Measurements from ENCODE around the gene STOML1. TPM values are rescaled to one million over a fixed set of nuclear protein-coding genes. Genes with fewer than 3 reads are reported as not detected.
"Not testable (repeated sequence)": the region's sequence is repeated elsewhere in the genome, so short reads cannot be mapped to it uniquely, and the experiment has no call there.

STOML1 gene
- total RNA-seq, 8 experiments from 2014 or later, result 7.7 to 31.4 (median 18.2) TPM

- in situ Hi-C loops (cut with MboI; ENCODE audit: low pct_unique_long_range_greater_than_20kb in 2 of 9, low sequenced_read_pairs in 9 of 9, unreplicated experiment in 9 of 9), result no loop called here
- 0 to 83% (median 65%) methylated on average over 1 to 6 of the region's 13 CpGs; no CpG with 5 or more reads in 3 of the 10 experiments for WGBS, 10 experiments
- ATAC-seq (replicated peaks in 6 of 8), result no peak
These were observed 47.6 kb downstream of the STOML1 start for GRCh38 chr15:73944161-73945129.

GRCh38 chr15:73942751-73943270, 49.3 kb downstream of the STOML1 start:
- ATAC-seq (replicated peaks in 6 of 8), result no peak
- H3K4me1 ChIP-seq (replicated peaks in 1 of 2), result peaks cover 25 to 30% of the 10 kb centered on the region in 2 donors
- no peak overlapping the region for H3K27ac ChIP-seq
- H3K4me3 ChIP-seq, result no peak overlapping the region
- WGBS, 10 experiments, result 50 to 100% (median 86%) methylated on average over 1 to 4 of the region's 6 CpGs; no CpG with 5 or more reads in 5 of the 10 experiments
- in situ Hi-C loops (cut with MboI; ENCODE audit: low pct_unique_long_range_greater_than_20kb in 2 of 9, low sequenced_read_pairs in 9 of 9, unreplicated experiment in 9 of 9), result no loop called here

More at GRCh38 chr15:73944161-73945129, 47.6 kb downstream of the STOML1 start:
- H3K4me1 ChIP-seq (replicated peaks in 1 of 2), result peaks cover 19 to 24% of the 10 kb centered on the region in 2 donors
- no peak overlapping the region for H3K4me3 ChIP-seq
- H3K27ac ChIP-seq, result peak overlapping the region in 1 of 2 donors; percentile 65

DNA sequence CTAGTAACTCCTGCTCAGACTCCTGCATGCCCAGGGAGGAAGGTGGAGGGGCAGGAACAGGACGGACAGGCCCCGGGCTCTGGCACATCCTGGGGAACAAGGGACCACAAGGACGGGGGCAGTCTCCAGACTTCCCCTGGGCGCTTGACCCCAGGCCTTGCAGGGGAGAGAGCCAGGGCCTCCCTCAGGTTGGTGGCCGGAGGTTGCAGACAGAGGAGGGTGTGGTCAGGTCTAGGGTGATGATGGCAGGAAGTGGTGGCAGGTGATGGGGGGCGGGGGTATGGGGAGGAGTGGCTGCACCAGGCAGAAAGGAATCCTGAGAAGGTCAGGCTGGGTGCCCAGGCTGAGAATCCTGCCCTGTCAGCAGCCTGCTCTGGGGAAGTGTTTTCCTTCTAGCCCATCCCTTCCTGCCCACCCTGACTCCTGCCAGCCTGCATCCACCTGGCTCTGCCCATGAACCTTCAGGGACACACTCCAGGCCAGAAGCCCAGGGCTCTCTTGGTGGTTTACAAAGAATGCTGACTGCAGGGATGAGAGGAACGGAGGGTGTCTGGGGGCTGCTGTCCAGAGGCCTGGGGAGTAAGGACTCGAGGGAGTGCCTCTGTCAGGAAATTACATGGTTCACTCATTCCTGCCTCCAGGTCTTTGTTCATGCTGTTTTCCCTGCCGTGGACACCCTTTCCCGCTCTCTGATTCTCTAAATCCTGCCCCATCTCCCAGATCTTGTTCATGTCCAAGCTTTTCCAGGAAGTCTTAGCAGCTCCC, 50.0 kb downstream of the STOML1 start:
- H3K27ac ChIP-seq, result no peak overlapping the region
- in situ Hi-C loops (cut with MboI; ENCODE audit: low pct_unique_long_range_greater_than_20kb in 2 of 9, low sequenced_read_pairs in 9 of 9, unreplicated experiment in 9 of 9), result no loop called here
- WGBS, 10 experiments, result 17 to 90% (median 72%) methylated on average over 1 to 3 of the region's 10 CpGs; no CpG with 5 or more reads in 4 of the 10 experiments

DNA sequence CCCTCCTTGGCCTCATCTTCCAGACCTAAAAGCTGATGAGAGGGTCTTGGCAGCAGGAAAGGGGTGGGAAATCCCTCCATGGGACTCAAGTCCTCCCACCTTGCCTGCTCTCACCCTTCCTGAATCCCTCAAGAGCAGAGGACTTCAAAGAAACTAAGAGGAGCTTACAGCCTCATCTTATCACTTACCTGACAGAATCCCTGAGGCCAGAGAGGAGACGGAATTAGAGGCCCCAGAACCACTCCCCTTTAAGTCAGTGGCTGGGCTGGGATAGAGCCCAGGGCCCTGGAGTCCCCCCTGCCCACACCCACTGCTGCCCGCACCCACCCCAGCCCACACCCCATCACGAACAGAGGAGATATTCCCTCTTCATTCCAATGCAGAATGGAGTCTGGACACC, 50.6 kb downstream of the STOML1 start:
- in situ Hi-C loops (cut with MboI; ENCODE audit: low pct_unique_long_range_greater_than_20kb in 2 of 9, low sequenced_read_pairs in 9 of 9, unreplicated experiment in 9 of 9), result no loop called here
- no CpG with 5 or more reads among the region's 3 CpGs for WGBS, 10 experiments
- Histone ChIP-seq H3K4me1 (replicated peaks in 1 of 2) (peaks cover 36 to 43% of the 10 kb centered on the region in 2 donors), H3K4me3 (no peak overlapping the region), H3K27ac (peak overlapping the region in 1 of 2 donors; percentile 52)
- no peak for ATAC-seq (replicated peaks in 6 of 8)

More for the DNA sequence above, 50.0 kb downstream of the STOML1 start:
- H3K4me3 ChIP-seq, result no peak overlapping the region
- ATAC-seq (replicated peaks in 6 of 8), result no peak
- H3K4me1 ChIP-seq (replicated peaks in 1 of 2), result peaks cover 30 to 37% of the 10 kb centered on the region in 2 donors

- peaks cover 40 to 47% of the 10 kb centered on the region in 2 donors for H3K4me1 ChIP-seq (replicated peaks in 1 of 2)
- WGBS, 10 experiments, result 88% methylated on average over 1 of the region's 1 CpG; no CpG with 5 or more reads in 9 of the 10 experiments
- H3K4me3 ChIP-seq, result no peak overlapping the region
- in situ Hi-C loops (cut with MboI; ENCODE audit: low pct_unique_long_range_greater_than_20kb in 2 of 9, low sequenced_read_pairs in 9 of 9, unreplicated experiment in 9 of 9), result no loop called here
- H3K27ac ChIP-seq, result peak overlapping the region in 1 of 2 donors; percentile 52
- peak in 7 of 8 experiments; percentile 16 to 53 (median 41) for ATAC-seq (replicated peaks in 6 of 8)
These were observed 51.1 kb downstream of the STOML1 start for GRCh38 chr15:73941044-73941443.

- Histone ChIP-seq H3K4me1 (replicated peaks in 1 of 2) (peaks cover 47 to 54% of the 10 kb centered on the region in 2 donors), H3K27ac (peak overlapping the region in 1 of 2 donors; percentile 52), H3K4me3 (no peak overlapping the region)
- peak in 5 of 8 experiments; percentile 0 to 21 (median 3) for ATAC-seq (replicated peaks in 6 of 8)
- in situ Hi-C loops (cut with MboI; ENCODE audit: low pct_unique_long_range_greater_than_20kb in 2 of 9, low sequenced_read_pairs in 9 of 9, unreplicated experiment in 9 of 9), result no loop called here
- WGBS, 10 experiments, result 25 to 100% (median 71%) methylated on average over 1 to 7 of the region's 8 CpGs; no CpG with 5 or more reads in 1 of the 10 experiments
These were observed 51.8 kb downstream of the STOML1 start for GRCh38 chr15:73940061-73940981.

DNA sequence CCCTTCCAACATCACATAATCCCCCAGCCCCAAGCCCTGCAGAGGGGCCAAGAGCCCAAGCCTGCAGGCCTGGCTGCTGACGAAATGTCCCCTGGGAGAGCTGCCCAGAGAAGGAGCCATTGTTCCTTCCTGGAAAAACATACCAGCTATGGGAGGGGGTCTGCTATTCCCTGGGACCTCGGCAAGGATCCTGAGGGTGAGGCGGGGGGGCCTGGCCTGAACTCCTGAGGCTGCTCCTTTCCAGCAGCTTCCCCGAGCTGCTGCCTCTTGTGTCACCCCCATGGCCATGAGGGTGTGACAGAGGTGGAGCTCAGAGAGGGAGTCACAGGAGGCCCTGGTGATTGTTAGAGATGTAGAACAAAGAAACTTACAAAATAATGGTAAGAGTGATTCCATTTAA, 53.0 kb downstream of the STOML1 start:
- ATAC-seq (replicated peaks in 6 of 8), result peak in 2 of 8 experiments; percentile 9 to 21
- in situ Hi-C loops (cut with MboI; ENCODE audit: low pct_unique_long_range_greater_than_20kb in 2 of 9, low sequenced_read_pairs in 9 of 9, unreplicated experiment in 9 of 9), result no loop called here
- H3K4me1 ChIP-seq (replicated peaks in 1 of 2), result peaks cover 50 to 54% of the 10 kb centered on the region in 2 donors
- 80 to 100% (median 92%) methylated on average over 1 to 2 of the region's 4 CpGs; no CpG with 5 or more reads in 6 of the 10 experiments for WGBS, 10 experiments
- H3K4me3 ChIP-seq, result no peak overlapping the region
- H3K27ac ChIP-seq, result no peak overlapping the region

DNA sequence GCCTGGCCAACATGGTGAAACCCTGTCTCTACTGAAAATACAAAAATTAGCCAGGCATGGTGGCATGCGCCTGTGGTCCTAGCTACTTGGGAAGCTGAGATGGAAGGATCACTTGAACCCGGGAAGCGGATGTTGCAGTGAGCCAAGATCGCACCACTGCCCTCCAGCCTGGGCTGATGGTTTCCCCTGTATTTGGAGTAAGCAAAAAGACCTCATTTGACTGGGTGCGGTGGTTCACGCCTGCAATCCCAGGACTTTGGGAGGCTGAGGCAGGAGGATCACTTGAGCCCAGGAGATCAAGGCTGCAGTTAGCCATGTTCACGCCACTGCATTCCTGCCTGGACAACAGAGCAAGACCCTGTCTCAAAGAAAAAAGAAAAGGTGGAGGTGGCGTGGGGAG, 53.6 kb downstream of the STOML1 start:
- H3K4me1 ChIP-seq (replicated peaks in 1 of 2), result peaks cover 50 to 54% of the 10 kb centered on the region in 2 donors
- ATAC-seq (replicated peaks in 6 of 8); H3K27ac ChIP-seq; H3K4me3 ChIP-seq; in situ Hi-C loops (cut with MboI; ENCODE audit: low pct_unique_long_range_greater_than_20kb in 2 of 9, low sequenced_read_pairs in 9 of 9, unreplicated experiment in 9 of 9): not testable (repeated sequence)
- WGBS, 10 experiments, result 80 to 100% (median 97%) methylated on average over 1 to 5 of the region's 8 CpGs; no CpG with 5 or more reads in 3 of the 10 experiments

GRCh38 chr15:73937726-73938125, 54.4 kb downstream of the STOML1 start:
- no peak overlapping the region for H3K27ac ChIP-seq
- 80 to 100% (median 98%) methylated on average over 1 to 8 of the region's 11 CpGs; no CpG with 5 or more reads in 6 of the 10 experiments for WGBS, 10 experiments
- no peak overlapping the region for H3K4me3 ChIP-seq
- H3K4me1 ChIP-seq (replicated peaks in 1 of 2), result peaks cover 50 to 54% of the 10 kb centered on the region in 2 donors
- ATAC-seq (replicated peaks in 6 of 8), result no peak
- in situ Hi-C loops (cut with MboI; ENCODE audit: low pct_unique_long_range_greater_than_20kb in 2 of 9, low sequenced_read_pairs in 9 of 9, unreplicated experiment in 9 of 9), result no loop called here

DNA sequence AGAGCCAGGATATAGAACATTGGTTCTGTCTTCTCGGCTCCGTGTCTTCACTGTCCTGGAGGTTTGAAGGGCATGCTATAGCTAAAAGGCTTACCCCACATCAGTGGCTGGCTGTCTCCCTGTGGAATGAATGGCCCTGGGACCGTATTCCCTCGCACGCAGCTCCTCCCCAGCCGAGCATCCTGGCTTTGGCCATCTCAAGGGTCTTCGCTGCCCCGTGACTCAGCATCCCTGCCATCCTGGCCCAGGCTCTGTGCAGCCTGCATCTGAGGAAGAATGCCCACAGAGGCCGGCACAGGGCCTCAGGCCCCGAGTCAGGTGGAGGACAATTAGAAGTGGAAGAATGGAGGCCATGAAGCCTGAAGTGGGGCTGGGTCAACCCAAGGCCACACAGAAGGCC, 54.8 kb downstream of the STOML1 start:
- 86 to 100% (median 93%) methylated on average over 2 to 7 of the region's 10 CpGs; no CpG with 5 or more reads in 5 of the 10 experiments for WGBS, 10 experiments
- in situ Hi-C loops (cut with MboI; ENCODE audit: low pct_unique_long_range_greater_than_20kb in 2 of 9, low sequenced_read_pairs in 9 of 9, unreplicated experiment in 9 of 9), result no loop called here
- Histone ChIP-seq H3K4me1 (replicated peaks in 1 of 2) (peaks cover 50 to 54% of the 10 kb centered on the region in 2 donors), H3K27ac (no peak overlapping the region), H3K4me3 (no peak overlapping the region)
- no peak for ATAC-seq (replicated peaks in 6 of 8)

DNA sequence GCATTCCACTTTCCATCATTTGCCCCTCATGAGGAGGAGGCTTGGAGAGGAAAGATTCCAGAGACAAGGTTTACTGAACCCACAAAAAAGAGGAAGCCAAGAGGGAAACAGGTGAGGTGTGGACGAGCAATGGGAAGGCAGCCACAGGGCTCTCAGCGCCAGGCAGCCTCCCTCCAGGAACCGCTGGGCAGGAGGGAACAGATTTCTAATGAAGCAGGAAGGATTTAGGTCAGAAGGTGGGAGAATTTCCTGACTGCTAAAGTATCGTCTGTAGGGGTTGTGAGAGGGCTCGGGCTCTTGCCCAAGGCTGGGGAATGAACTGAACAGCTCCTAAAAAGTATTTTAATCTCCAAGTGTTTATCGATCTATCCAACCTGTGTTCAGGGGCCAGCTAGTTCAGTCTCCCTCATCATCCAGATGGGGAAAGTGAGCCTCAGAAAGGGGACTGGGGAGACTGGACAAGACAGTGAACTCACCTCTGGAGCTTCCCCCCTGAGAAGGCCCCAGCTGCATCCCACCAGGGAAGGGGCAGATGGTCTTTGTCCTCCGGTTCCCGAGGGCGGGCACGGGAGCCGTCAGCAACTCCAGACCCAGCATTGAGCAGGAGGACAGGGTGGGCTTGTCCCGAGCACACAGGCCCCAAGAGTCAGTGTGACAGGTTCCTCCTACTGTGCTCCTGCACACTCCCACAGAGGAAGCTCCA, 55.4 kb downstream of the STOML1 start:
- Histone ChIP-seq H3K4me1 (replicated peaks in 1 of 2) (peaks cover 50 to 54% of the 10 kb centered on the region in 2 donors), H3K27ac (peak overlapping the region; percentile 36 to 70), H3K4me3 (no peak overlapping the region)
- no peak for ATAC-seq (replicated peaks in 6 of 8)
- in situ Hi-C loops (cut with MboI; ENCODE audit: low pct_unique_long_range_greater_than_20kb in 2 of 9, low sequenced_read_pairs in 9 of 9, unreplicated experiment in 9 of 9), result no loop called here
- 48 to 94% (median 71%) methylated on average over 1 to 10 of the region's 12 CpGs; no CpG with 5 or more reads in 2 of the 10 experiments for WGBS, 10 experiments
